Activated T-cell treated with anti-CD3 and anti-CD28 coated beads for 24 hours (primary cell): ENCODE results near the gene KRT40.

Experiments
- DNase-seq: peaks from one replicate; pipeline ENCODE4 v3.0.0-alpha.2; 2020; ENCODE audit warnings: low read depth

The KRT40 gene

DNA sequence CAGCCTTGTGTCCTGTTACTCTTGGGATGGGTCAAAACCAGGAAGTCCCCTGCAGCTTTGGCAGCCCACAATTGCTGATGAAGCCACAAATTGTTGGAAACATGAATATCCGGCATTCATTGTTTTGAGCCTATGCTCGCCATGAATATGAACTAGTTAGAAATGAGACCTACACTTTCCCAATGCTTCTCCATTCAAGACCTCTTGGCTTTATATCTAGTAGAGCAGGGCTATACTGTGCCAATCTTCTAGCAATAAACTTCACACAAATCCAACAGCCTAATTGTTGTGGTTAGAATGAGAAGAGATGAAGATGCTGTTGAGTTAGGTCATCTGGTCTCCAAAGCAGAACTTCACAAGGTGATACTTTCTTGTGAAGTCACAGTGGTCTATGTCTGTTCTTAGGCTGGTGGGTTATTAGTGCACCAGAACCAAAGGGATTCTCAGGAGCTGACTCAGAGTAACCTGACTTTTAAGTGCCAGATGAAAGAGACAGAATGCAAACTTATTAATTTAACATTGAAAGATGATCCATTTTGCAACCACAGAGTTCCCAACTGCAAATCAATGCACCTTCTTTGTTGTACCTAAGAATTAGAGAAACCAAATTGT is 33.0 kb downstream of the KRT40 start:
- no peak for DNase-seq

- DNase-seq, result no peak
Measured at GRCh38 chr17:40950176-40950575, 34.0 kb downstream of the KRT40 start.

GRCh38 chr17:40949418-40949817 is 34.7 kb downstream of the KRT40 start:
- no peak for DNase-seq

- DNase-seq, result no peak
Measured at GRCh38 chr17:40947929-40948328, 36.2 kb downstream of the KRT40 start.

GRCh38 chr17:40945414-40945813 is 38.7 kb downstream of the KRT40 start:
- no peak for DNase-seq

- DNase-seq, result no peak
Measured at GRCh38 chr17:40944531-40944930, 39.6 kb downstream of the KRT40 start.

GRCh38 chr17:40942553-40942952 is 41.6 kb downstream of the KRT40 start:
- DNase-seq, result no peak

- no peak for DNase-seq
Measured at GRCh38 chr17:40940266-40940665, 43.9 kb downstream of the KRT40 start.

GRCh38 chr17:40938981-40939380 is 45.1 kb downstream of the KRT40 start:
- no peak for DNase-seq

DNA sequence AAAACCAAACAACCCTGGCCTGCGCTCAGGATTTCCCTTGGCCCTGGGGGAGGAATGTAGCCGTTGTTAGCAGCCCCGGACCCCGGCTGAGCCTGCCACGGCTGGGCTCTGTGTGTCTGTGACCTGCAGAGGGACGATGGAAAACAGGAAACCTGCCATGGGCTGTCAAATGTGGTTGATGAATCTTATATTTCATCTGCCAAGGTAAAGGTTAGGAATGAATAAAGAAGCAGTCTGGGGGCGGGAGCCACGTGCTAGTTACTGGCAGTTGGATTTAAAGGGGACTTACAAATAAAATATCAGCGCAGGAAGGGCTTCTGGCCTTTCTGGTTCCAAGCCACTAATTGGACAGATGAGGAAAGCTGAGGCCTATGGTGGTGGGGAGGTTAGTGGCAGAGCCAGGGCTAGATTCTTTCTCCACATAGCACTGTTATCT is 46.7 kb downstream of the KRT40 start, which contains the start of gene KRT23:
KRT23 (minus strand) TSS at position 263 of the 436 bp plus-strand sequence. CDS start 1,043 bp downstream, outside the sequence.
- DNase-seq, result no peak

GRCh38 chr17:40936976-40937375 is 47.1 kb downstream of the KRT40 start:
- no peak for DNase-seq

- no peak for DNase-seq
Measured at GRCh38 chr17:40936437-40936971, 47.6 kb downstream of the KRT40 start.

GRCh38 chr17:40935624-40936023 is 48.5 kb downstream of the KRT40 start:
- no peak for DNase-seq

- no peak for DNase-seq
Measured at GRCh38 chr17:40932608-40933007, 51.5 kb downstream of the KRT40 start.

DNA sequence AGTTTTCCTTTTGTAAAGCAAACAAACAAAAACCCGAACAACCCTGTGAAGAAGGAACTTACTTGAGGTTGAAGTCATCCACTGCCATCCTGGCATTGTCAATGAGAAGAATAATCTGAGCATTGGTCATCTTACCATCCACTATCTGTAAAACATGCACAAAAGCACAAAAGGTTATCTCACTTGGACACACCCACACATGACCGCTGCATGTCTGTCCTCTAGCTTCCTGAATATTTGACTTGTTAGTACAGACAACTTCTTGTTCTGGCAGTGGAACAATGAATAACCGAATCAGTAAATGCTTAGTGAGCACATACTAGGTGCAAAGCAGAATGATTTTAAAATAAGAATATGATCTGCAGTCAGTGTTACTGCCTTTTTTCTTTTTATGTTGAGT is 52.8 kb downstream of the KRT40 start:
- no peak for DNase-seq
